Inflammatory macrophage treated with lipopolysaccharide for 4 hours (primary cell): ENCODE results near the gene ABCA2.
"Not testable (repeated sequence)": the region's sequence is repeated elsewhere in the genome, so short reads cannot be mapped to it uniquely, and the experiment has no call there.

Experiments used
- DNase-seq: peaks from one replicate; pipeline ENCODE4 v3.0.0-alpha.2; 2020

ABCA2 gene

DNA sequence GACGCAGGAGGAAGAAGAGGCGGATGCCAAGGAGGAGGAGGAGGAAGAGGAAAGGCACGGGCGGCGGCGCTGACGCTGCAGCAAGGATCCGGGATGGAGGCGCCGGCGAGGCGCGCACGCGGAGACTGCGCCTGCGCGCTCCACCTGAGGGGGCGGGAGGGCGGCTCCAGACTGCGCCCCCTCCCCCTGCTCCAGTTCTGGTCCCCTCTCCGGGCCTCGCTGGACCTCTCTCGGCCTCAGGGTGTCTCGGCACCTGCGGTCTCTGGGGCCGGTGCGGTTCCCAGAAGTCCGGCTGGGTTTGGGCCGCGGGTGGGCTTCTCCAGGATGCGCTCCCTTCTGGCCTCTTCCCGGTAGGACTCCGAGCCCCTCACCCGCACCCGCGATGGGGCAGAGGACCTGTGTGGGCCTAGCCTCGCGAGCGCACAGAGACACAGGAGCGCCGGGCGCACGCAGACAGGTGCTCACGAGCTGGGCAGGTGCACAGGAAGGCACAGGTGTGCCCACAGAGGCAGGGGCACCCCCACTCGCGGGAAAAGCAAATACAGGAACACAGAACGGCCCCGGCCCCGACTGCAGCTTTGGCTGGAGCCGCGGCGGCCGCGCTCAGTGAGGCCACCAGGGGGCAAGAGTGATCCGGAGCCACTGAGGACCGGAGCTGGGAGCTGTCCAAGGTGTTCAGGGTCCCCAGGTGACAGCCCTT, 18.2 kb upstream of the ABCA2 start, which contains the start of gene NPDC1:
Gene NPDC1, minus strand, starts transcription at position 90 of the 700 bp plus-strand sequence. CDS start 188 bp downstream, outside the sequence.
- DNase-seq, result peak; percentile 63

DNA sequence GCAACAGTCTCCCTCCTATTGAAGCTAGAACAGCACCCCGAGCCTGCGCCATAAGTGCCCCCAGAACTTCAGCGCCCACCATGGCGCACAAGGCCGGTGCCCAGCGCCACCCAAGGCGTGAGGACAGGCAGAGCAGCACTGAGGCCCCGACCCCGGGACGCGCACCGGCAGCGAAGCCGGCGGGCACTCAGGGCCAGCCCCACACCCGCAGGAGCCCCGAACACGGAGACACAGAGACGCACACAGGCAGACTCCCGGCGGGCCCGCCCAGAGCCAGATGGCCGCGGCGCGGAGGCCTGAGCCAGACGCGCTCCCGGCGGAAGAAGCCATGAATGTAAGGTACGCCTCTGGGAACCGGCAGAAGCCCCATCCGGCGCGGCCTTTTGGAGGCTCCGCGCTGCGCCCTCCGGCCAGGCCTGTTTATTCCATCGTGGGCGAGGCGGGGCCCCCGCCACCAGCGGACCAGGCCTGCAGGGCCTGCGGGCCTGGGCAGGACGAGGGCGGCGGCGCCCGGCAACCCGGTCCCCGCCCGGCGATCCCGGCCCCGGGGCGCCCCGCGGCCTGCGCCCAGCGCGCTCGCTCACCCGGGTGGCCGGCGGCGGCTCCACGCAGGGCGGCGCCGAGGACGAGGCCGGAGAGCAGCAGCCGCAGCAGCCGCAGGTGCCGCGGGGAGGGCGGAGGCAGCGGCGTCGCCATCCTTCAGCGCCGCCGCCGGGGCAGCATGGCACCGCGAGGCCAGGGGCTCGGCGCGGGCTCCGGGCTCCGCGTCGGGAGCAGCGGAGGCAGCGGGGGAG, 17.5 kb upstream of the ABCA2 start:
- no peak for DNase-seq

DNA sequence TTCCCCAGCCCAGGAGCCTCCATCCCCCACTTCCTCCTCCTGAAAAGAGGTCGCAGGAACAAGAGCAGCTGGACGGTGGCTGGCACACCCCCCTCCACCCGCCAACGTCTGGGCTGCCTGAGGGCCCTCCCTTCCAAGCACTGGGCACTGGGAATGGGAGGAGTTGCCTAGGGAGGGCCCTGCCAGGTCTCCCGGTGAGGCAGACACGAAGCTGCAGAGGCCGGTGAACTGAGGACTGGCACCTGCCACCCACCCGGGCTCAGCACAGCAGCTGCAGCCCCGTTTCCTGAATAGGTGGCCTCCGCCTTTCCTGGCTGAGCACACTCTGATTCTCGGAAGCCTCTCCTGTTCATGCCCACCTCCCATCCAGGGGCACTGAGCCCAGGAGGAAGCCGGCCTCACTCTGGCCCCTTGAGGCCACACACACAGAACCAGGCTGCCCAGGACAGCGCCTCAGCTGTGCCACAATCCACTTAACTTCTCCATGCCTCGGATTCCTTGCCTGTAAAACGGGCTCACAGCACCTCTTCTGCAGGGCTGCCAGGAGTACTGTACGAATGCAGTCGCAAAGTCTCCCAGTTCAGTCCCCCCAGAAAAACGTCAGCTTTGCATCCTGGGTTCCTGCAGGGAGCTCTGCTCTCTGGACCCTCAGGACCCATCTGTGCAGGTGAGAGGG, 16.6 kb upstream of the ABCA2 start:
- no peak for DNase-seq

DNA sequence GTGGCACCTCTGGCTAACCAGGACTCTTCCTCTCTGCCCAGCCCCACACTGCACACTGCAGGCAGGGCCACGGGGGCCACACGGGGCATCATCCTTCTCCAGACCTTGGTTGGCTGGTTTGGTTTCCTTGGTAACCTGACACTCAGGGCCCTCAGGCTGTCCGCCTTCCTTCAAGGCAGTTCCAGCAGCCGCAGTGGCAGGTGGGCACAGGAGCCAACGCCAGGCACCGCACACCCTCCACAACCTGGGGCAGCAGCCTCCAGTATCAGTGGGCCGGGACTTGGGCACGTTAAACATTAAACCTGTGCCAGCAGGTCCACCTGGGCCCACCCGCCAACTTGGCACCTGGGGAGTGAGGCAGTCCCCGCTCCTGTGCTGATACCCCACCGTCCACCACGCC, 16.0 kb upstream of the ABCA2 start:
- no peak for DNase-seq

DNA sequence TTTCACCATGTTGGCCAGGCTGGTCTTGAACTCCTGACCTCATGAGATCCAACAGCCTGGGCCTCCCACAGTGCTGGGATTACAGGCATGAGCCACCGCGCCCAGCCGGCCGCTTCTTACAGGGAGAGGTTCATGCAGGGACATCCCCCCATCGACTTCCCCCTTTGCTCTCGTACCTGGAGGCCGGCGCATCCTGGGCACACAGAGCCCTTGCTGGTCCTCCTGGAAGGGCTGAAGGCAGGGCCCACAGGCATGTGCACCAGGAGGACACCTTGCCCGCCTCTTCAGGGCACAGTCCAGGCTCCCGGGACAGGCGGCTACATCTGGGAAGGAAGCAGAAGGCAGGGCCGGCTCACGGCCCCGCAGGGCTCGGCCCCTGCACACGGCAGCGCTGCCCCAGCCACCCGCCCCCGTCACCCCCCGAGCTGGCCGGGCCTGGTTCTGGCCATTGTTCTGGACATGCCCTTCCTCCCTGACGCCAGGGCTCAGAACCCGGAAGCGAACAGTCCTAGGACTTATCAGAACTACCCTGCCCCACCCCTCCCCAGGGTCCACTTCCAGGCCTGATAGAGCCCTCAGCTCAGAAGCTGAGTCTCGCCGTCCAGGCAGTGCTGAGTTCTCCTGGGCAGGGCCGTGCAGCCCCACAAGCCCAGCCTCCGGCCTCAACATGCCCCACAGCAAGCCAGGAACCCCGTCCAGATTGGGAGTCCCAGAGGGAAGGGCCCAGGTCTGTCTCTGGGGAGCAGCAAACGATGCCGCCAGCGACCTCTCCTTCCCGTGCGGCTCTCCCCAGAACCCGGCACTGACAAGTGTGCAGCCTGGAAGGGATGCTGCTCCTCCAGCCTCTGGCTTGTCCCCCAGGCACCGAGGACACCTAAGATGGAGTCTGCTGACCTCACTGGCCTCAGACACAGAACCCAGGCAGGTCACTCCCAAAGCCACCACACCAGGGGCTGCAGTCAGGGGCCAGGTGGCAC, 15.0 kb upstream of the ABCA2 start:
- no peak for DNase-seq

DNA sequence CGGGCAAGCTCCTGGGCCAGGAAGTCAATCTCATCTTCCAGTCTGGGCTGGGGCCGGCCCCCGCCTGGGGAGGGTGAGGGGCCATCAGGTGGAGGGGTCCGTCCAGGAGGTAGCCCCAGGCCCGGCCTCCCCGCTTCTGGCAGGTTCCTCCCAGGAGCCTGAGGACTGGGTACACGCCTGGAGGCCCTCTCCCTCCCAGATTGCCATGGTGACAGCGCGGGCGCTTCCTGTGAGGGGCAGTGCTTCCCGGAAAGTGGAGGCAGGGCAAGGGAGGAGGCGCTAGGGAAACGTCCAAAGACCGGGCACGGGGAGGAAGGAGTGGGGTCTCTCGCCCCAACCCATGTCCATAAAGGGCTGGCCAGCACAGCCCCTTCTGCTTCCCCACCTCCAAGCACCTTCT, 13.1 kb upstream of the ABCA2 start:
- DNase-seq, result no peak

DNA sequence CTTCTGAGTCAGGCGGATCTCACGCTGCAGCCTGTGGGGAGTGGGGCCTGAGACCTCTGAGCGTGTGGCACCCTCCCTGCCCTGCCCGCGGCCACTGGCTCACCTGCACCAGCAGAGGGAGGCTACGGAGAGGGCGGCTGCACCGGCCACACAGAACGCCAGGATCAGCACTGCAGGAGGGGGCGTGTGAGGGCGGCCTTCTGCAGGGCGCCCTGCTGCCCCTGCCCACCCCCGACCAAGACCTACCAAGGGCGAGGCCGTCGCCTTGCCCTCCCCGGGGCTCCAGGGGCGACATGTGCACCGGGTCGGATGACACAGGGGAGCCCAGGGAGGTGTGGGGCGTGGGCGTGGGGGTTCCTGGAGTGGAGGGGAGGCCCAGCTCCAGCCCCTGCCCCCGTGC, 12.5 kb upstream of the ABCA2 start:
- no peak for DNase-seq

DNA sequence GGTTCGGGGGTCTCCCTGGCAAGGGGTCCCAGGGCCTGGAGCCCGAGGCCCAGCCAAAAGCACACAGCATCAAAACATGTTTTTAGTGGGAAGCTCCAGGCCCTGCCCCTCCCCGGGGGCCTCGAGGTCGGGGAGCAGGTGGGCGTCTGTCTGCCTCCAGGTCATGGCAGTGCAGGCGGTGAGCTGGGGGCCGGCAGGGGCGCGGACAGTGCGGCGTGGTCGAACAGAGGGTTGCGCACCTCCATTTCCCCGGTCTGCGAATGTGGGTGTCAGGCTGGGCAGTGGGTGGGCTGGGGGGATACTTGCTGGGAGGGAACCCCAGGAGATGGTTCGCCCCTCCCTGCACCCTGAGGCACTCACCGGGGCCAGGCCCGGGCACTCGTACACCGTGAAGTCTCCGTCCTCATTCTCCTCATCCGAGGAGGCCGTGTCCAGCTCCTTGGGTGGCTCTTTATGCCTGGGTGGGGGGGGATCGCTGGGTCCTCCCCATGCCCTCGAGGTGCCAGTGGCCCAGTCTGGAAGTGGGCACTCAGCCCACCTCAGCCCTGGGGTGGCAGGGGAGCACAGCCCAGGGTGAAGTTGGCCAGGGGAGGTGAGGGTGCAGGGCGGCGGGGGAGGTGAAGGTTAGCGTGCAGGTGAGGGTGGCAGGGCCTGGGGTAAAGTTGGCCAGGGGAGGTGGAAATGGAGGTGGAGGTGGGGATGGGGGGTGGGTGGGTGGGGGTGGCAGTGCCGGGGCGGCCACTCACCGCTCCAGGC, 11.8 kb upstream of the ABCA2 start:
- DNase-seq, result no peak

DNA sequence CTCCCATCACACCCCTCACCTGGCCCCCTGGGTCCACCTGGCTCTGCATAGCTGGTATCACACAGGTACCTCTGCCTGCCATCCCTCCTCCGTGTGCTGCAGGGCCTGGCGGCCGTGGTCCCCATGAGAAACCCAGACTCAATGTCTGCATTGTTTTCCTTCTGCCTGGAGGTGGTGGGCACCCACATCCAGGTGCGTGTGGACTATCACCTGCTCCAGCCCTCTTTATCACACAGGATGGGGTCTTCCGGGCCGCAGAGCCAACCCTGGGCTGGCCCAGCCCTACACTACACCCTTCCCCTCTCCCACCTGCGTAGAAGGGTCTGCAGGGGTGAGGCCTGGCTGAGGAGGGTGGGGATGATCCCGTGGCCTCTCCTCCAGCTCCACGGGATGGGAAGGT, 10.9 kb upstream of the ABCA2 start:
- DNase-seq, result no peak

DNA sequence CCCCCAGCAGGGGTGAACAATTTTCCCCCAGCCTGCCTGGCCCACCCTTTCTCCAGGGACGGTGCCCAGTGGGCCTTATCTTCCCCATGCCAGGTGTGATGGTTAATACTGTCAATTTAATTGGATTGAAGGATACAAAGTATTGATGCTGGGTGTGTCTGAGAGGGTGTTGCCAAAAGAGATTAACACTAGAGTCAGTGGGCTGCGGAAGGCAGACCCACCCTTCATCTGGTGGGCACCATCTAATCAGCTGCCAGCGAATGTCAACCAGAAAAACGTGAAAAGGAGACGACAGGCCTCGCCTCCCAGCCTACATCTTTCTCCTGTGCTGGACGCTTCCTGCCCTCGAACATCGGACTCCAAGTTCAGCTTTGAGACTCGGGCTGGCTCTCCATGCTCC, 9.4 kb upstream of the ABCA2 start:
- DNase-seq, result no peak

DNA sequence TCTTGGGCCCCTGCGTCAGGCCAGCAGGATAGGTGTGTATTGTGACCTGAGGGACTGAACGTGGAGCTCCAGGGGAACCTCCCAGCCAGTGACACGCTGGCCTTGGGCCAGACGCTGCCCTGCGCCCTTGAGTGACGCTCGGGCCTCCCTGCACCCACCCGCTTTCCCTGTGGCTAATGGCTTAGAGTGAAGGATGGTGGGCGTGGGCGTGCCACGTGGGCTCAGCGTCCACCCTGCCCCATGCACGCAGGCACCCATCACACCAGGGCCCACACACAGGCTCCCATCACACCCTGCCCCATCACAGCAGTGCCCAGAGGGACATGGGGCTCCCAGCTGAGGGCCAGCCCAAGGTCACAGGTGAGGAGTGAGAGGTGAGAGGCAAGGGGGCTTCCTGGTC, 9.0 kb upstream of the ABCA2 start:
- no peak for DNase-seq

DNA sequence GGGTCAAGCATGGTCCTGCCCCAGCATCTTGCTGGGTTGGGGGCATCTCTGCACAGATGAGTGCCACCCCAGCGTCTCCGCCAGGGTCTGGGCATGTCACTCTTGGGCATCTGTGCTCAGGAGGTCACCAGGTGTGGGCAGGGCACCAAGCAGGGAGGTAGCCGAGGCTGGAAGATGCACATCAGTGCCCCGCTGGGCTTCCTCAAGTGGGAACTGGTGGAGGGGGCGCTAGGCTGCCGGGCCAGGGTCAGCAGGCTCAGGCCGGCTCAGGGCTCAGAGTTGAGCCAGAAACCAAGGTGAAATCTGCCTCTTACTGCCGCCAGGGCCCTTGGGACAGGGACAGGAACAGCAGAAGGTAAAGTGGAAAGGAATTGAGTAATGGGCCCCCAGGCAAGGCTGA, 7.9 kb upstream of the ABCA2 start:
- no peak for DNase-seq

DNA sequence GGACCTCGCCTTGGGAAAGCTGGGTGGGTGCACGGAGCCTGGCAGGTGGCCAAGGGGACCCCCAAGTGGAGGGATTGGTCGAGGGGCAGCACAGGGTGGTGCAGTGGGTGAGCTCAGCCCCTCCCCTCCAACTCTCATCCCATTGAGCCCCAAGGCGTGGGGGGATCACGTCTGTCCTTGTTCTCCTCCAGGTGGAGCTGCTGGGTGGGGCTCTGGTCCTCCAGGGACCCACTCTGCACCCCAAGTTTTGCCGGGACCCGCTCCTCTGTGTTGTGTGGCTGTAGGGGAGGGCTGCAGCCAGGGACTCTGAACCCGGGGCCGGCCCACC, 7.4 kb upstream of the ABCA2 start:
- DNase-seq, result no peak

DNA sequence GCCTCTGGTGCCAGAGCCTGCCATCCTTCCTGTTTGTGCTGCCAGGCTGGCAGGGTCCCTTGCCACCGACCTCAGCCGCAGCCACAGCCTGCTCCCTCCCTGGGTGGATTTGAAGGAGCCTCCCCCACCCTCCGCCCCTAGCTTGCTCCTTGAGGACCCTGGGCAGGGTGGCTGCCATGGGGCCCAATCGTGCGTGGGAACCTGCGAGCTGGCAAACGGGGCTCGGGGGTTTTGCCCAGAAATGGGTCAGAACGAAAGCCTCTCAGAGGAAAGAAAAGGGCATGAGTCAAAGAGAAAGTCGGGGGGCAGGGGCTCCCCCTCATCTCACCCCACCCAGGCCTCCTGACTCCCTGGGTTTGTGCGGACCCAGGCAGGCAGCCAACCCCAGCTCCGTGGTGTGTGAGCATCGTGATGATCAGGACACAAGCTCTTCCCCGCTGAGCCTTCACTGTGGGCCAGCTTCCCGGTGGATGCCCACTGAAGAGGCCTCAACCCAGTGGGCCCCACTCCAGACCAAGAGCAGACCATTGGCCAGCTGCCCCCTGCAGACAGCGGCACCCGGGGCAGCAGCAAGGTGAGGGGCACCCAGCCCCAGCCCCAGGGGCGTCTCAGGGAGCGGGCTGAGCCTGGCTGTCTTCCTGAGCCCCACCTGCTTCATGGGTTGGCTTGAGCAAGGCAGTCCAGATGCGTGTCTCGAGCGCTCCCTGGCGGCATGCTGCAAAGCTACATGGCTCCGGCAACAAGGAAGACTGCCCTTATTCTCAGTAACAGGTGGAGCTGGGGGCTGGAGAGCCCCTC, 6.9 kb upstream of the ABCA2 start:
- peak; percentile 81 for DNase-seq

DNA sequence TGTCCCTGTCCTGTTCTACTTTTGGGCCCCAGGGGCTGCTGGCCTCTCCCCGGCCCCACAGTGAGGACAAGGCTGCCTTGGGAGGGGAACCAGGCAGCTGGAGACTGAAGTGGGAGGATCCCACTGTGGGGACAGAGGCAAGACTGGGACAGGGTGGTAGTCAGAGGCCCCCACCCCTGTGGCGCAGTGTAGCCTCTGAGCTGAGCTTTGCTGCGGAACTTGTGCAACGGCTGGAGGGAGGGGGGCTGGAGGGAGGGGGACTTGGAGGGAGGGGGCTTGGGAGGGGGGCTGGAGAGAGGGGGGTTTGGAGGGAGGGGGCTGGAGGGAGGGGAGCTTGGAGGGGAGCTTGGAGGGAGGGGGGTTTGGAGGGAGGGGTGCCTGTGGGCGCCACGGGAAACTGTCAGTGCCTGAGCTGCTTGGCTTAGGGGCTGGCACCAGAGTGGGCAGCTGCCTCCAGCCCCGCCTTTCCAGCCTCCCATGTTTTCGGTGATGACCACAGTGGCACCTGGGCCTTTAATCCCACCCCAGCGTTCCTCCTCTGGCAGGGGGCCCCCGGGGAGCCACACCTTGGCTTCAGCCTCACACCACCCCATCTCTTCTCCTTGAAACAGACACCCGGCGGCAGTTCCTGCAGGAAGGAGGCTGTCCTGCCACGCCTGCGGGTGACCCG, 6.1 kb upstream of the ABCA2 start:
- DNase-seq, result peak; percentile 29

DNA sequence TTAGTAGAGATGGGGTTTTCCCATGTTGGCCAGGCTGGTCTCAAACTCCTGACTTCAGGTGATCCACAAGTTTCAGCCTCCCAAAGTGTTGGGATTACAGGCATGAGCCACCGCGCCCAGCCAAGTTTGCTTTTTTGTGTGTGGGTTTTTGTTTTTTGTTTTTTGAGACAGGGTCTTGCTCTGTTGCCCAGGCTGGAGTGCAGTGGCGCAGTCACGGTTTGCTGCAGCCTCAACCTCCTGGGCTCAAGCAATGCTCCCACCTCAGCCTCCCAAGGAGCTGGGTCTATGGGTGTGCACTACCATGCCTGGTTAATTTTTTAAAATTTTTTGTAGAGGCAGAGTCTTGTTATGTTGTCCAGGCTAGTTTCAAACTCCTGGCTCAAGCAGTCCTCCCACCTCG, 5.4 kb upstream of the ABCA2 start:
- not testable (repeated sequence) for DNase-seq

DNA sequence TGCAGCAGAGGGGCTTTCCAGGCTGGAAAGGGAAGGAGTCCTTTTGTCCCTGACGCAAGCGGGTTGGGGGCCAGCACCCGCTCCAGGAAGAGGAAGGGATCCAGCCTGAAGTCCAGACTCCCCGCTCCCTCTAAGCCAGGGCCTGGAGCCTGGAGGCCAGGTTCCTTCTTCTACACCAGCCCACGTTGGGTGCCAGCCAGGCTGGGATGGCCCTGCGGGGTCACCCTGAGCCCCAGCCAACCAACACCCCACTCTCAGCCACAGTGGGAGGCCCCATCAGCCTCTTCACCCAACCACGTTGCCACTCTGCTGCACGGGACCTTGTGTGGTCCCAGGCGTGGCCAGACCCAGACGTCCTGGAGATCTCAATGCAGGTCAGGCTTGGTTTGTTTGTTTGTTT, 4.8 kb upstream of the ABCA2 start:
- peak; percentile 79 for DNase-seq

DNA sequence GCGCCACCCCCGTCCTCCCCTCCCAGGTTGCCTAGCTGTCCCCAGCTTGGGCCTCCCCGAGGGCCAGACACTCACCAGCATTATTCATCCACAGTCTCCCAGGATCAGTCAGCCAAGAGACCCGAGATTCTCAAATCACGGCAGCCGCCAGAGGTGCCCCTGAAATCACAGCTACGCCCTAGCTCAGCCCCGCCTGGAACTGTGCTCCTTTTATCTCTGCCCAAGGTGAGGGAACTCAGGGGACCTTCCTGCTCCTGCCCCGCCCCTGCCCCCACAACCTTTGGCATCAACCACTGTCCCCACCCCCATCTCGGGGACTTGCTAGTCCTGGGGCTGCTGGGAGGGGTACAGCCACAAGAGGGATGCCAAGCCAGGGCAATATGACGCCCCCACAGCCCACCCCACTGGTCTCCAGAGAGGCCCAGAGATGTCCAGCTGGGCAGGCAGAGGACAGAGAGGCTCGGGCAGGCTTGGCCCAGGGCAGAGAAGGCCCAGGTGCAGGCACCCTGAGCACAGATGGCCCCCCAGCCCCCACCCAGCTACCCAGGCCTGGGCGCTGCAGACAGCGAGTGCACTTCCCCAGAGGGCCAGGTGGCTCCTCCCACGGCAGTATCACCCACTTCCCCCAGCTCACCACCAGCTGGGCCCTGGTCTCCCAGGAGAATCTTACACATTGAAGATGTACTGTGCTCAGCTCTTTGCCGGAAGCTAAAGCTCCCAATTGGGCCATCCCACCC, 4.0 kb upstream of the ABCA2 start, which contains the start of gene FUT7:
Gene FUT7, minus strand, starts transcription at position 185 of the 737 bp plus-strand sequence. Its CDS starts 97 bp downstream, at position 88.
- DNase-seq, result peak; percentile 26
